SU-DHL-6 (cell line): ENCODE data around the gene STX18.

ENCODE experiments used
- H2AFZ ChIP-seq: fragments of 200-600 bp; sonication (generic); 2 replicates; pipeline ENCODE4 v1.6.1; 2014; ENCODE audit warnings: low read depth, mild to moderate bottlenecking, moderate library complexity, mixed read lengths, antibody characterized with exemption, low read length; ENCODE audit not compliant: severe bottlenecking
- H3F3A ChIP-seq: fragments of 200-600 bp; shearing (Covaris generic); 2 replicates; pipeline ENCODE4 v1.6.0; 2016; ENCODE audit warnings: antibody characterized with exemption, mild to moderate bottlenecking; ENCODE audit not compliant: insufficient read depth
- H3K27ac ChIP-seq: fragments of 200-600 bp; sonication (generic); 2 replicates; pipeline ENCODE4 v1.5.1; 2016; ENCODE audit warnings: low read depth, mild to moderate bottlenecking, low read length, moderate library complexity, mixed read lengths
- H3K27me3 ChIP-seq: fragments of 200-600 bp; sonication (generic), shearing (Covaris generic); 2 replicates; pipeline ENCODE4 v1.6.0; 2014; ENCODE audit warnings: mild to moderate bottlenecking, low read length
- H3K36me3 ChIP-seq: fragments of 200-600 bp; sonication (generic); 2 replicates; pipeline ENCODE4 v1.6.1; 2014; ENCODE audit warnings: mild to moderate bottlenecking, low read length, mixed read lengths
- H3K4me2 ChIP-seq: fragments of 300-600, 200-600 bp; shearing (Covaris generic), sonication (generic); 2 replicates; pipeline ENCODE4 v1.6.0; 2014; ENCODE audit warnings: low read length, low read depth, mild to moderate bottlenecking; ENCODE audit not compliant: poor library complexity, severe bottlenecking
- H3K4me3 ChIP-seq: fragments of 200-600 bp; sonication (generic); 2 replicates; pipeline ENCODE4 v1.5.1; 2014; ENCODE audit warnings: antibody characterized with exemption, low read length, mild to moderate bottlenecking, mixed read lengths; ENCODE audit not compliant: insufficient read depth, poor library complexity, severe bottlenecking
- H3K79me2 ChIP-seq: fragments of 200-600 bp; sonication (generic); 2 replicates; pipeline ENCODE4 v1.6.1; 2014; ENCODE audit warnings: mild to moderate bottlenecking, low read length, moderate library complexity; ENCODE audit not compliant: insufficient read depth
- H3K9ac ChIP-seq: fragments of 200-600 bp; sonication (generic); 2 replicates; pipeline ENCODE4 v1.7.0; 2014; ENCODE audit warnings: mild to moderate bottlenecking, low read length
- H3K9me2 ChIP-seq: fragments of 200-600 bp; sonication (generic); replicated peaks from 2 replicates; pipeline ENCODE4 v1.6.1; 2014; ENCODE audit warnings: low read length; ENCODE audit not compliant: insufficient read depth
- H3K9me3 ChIP-seq: fragments of 200-600 bp; sonication (generic); 2 replicates; pipeline ENCODE4 v1.6.1; 2014; ENCODE audit warnings: low read length, mixed read lengths; ENCODE audit not compliant: insufficient read depth
- H4K20me1 ChIP-seq: fragments of 200-600 bp; sonication (generic); 2 replicates; pipeline ENCODE4 v1.6.1; 2014; ENCODE audit warnings: low read depth, mild to moderate bottlenecking, antibody characterized with exemption, low read length, moderate library complexity, mixed read lengths
- EZH2phosphoT487 ChIP-seq: fragments of 200-600 bp; sonication (generic), shearing (Covaris generic); conservative IDR thresholded peaks from 2 replicates; pipeline ENCODE4 v1.6.1; 2018; ENCODE audit warnings: mild to moderate bottlenecking, antibody characterized with exemption, low read length, moderate library complexity, mixed read lengths
- TF ChIP-seq, protein P1 (sequence below): fragments of 200-600 bp; sonication (generic); IDR thresholded peaks from one replicate; pipeline ENCODE4 v1.5.1; 2017; ENCODE audit warnings: antibody characterized with exemption, mild to moderate bottlenecking, low read length, moderate library complexity; ENCODE audit not compliant: insufficient read depth, poor library complexity, severe bottlenecking

The STX18 gene

DNA sequence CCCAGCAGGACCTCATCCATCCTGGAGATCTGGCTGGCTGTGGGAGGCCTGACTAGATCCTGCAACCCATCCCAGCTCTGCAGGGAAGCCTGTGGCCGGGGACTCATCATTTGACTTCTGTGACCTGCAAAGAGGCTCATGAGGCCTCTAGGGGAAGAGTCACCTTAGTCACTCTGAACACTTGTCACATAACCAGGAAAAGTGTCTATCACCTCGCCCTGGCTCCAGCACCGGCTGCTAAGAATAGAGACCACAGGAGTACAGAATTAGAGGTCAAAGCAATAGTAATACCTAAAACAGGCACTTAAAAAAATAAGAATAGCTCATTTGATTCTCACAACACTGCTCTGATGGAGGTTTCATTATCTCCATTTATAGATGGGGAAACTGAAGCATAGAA is 158.8 kb downstream of the STX18 start:
- H3K79me2 ChIP-seq, result no peaks in the 10 kb centered on the region
- H3F3A ChIP-seq, result 0 out of 2 replicates have a peak, but pooled peaks cover 2% of the 10 kb centered on the region
- H4K20me1 ChIP-seq, result no peaks in the 10 kb centered on the region
- H3K9me3 ChIP-seq, result no peaks in the 10 kb centered on the region
- no peak overlapping the region for H3K4me3 ChIP-seq
- H2AFZ ChIP-seq, result no peak overlapping the region
- H3K9me2 ChIP-seq, result no peaks in the 10 kb centered on the region
- H3K9ac ChIP-seq, result no peak overlapping the region
- no peaks in the 10 kb centered on the region for H3K27me3 ChIP-seq
- no peak for TF ChIP-seq EZH2phosphoT487
- TF ChIP-seq, protein P1, sequence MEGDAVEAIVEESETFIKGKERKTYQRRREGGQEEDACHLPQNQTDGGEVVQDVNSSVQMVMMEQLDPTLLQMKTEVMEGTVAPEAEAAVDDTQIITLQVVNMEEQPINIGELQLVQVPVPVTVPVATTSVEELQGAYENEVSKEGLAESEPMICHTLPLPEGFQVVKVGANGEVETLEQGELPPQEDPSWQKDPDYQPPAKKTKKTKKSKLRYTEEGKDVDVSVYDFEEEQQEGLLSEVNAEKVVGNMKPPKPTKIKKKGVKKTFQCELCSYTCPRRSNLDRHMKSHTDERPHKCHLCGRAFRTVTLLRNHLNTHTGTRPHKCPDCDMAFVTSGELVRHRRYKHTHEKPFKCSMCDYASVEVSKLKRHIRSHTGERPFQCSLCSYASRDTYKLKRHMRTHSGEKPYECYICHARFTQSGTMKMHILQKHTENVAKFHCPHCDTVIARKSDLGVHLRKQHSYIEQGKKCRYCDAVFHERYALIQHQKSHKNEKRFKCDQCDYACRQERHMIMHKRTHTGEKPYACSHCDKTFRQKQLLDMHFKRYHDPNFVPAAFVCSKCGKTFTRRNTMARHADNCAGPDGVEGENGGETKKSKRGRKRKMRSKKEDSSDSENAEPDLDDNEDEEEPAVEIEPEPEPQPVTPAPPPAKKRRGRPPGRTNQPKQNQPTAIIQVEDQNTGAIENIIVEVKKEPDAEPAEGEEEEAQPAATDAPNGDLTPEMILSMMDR, result no peak
- no peak overlapping the region for H3K4me2 ChIP-seq
- H3K36me3 ChIP-seq, result no peaks in the 10 kb centered on the region
- H3K27ac ChIP-seq, result no peak overlapping the region

DNA sequence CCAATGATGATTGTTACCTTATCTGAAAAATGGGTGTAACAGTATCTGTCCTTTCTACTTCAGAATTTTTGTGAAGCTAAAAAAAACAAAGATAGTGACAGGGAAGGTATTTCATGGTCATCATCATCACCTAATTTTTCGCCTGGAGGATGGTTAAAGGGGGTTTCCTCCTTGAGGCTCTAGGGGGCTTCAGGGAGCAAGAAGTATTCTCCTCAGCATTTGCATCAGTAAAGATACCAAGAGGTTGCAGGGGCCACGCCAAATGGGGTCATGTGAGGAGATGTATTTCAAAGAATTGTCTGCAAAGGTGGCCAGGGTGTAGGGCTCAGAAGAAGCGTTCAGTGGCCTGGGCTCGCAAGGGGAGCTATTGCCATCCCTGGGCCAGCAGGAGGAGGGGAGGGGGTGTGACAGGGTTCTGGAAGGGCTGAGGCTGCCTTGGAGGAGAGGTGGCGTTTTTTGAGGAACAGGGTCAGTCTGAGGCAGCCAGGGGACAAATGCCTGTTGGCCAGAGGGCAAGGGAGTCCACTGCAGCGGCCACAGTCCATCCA is 162.2 kb downstream of the STX18 start:
- H3K36me3 ChIP-seq, result no peaks in the 10 kb centered on the region
- TF ChIP-seq, protein P1, result no peak
- no peak for TF ChIP-seq EZH2phosphoT487
- no peaks in the 10 kb centered on the region for H3F3A ChIP-seq
- H3K4me3 ChIP-seq, result no peak overlapping the region
- no peaks in the 10 kb centered on the region for H4K20me1 ChIP-seq
- no peaks in the 10 kb centered on the region for H3K9me2 ChIP-seq
- no peaks in the 10 kb centered on the region for H3K79me2 ChIP-seq
- no peak overlapping the region for H2AFZ ChIP-seq
- H3K9me3 ChIP-seq, result no peaks in the 10 kb centered on the region
- H3K27ac ChIP-seq, result no peak overlapping the region
- H3K9ac ChIP-seq, result no peak overlapping the region
- no peaks in the 10 kb centered on the region for H3K27me3 ChIP-seq
- no peak overlapping the region for H3K4me2 ChIP-seq

DNA sequence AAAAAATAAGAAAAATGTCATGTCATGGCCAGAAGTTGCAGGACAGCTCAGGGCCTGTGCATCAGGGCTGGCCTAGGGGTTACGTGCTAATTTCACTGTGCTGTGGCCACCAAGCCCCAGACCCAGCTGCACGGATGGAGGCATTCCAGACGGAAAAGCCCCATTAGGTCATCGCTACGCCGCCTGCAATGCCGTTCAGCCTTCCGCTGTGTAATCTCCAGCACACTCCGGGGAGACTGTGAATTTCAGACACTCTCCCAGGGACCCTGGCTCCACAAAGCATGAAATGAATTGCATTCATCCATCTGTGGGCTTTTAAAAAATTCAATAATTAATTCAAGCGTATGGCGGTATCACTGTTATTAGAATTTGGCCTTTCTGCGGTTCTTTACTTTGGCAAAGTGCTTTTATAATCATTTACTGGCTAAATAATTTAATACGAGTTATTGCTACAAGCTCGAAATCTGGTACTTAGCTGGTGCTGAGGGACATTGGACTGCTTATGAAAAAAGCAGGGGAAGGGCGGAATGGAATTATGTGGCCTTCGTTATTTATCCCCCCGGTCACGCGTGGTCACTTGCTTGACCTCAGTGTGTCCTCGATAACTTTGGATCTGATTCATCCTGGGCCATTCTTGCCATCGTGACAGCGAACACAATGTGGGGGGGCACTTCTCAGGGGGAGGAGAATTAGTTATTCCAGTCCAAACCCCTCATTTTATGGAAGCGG is 164.0 kb downstream of the STX18 start:
- no peaks in the 10 kb centered on the region for H3K79me2 ChIP-seq
- no peaks in the 10 kb centered on the region for H3F3A ChIP-seq
- H3K9me2 ChIP-seq, result no peaks in the 10 kb centered on the region
- TF ChIP-seq, protein P1, result no peak
- no peak for TF ChIP-seq EZH2phosphoT487
- no peaks in the 10 kb centered on the region for H3K27me3 ChIP-seq
- no peaks in the 10 kb centered on the region for H3K9me3 ChIP-seq
- no peaks in the 10 kb centered on the region for H3K36me3 ChIP-seq
- H2AFZ ChIP-seq, result no peak overlapping the region
- no peak overlapping the region for H3K9ac ChIP-seq
- H3K4me3 ChIP-seq, result no peak overlapping the region
- H4K20me1 ChIP-seq, result no peaks in the 10 kb centered on the region
- no peak overlapping the region for H3K4me2 ChIP-seq
- H3K27ac ChIP-seq, result no peak overlapping the region
